ENCODE data around the gene GOLT1A.

DNA sequence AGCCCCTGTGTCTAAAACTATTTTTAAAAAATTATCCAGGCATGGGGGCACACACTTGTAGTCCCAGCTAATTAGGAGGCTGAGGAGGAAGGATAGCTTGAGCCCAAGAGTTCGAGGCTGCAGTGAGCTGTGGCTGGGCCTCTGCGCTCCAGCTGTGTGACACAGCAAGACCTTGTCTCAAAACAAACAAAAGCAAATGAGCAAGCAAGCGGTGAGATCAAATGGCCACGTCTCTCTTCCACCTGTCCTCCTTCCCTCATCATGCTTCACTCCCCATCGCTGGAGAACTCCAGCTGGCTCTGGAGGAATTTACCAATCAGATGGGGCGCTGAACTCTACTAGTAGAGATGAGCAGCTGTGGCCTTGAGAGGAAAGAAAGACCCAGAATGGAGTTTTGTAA, 33.7 kb downstream of the GOLT1A start:
- TF ChIP-seq TP53 (CRISPR knock-in tag; IDR thresholded peaks at IDR 0.05) (no peak), CTCF (IDR thresholded peaks at IDR 0.05) (no peak), REST (IDR thresholded peaks at IDR 0.05) (no peak), RNF2 (IDR thresholded peaks at IDR 0.05; ENCODE audit: borderline replicate concordance, low read depth) (no peak), RAD21 (conservative IDR thresholded peaks at IDR 0.05 in 1 of 2, IDR thresholded peaks at IDR 0.05 in 1 of 2) (no peak), EP300 (IDR thresholded peaks at IDR 0.05) (no peak), MYC (IDR thresholded peaks at IDR 0.05; ENCODE audit: borderline replicate concordance, low read length) (no peak)
- TF ChIP-seq, protein P1, sequence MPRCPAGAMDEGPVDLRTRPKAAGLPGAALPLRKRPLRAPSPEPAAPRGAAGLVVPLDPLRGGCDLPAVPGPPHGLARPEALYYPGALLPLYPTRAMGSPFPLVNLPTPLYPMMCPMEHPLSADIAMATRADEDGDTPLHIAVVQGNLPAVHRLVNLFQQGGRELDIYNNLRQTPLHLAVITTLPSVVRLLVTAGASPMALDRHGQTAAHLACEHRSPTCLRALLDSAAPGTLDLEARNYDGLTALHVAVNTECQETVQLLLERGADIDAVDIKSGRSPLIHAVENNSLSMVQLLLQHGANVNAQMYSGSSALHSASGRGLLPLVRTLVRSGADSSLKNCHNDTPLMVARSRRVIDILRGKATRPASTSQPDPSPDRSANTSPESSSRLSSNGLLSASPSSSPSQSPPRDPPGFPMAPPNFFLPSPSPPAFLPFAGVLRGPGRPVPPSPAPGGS (IDR thresholded peaks at IDR 0.05), result no peak

Data from A549 (cell line).